Activated B cell treated with CpG ODN at 0.5 μM for 24 hours (primary cell): ENCODE results near the gene PCGF5. TPM values are rescaled to one million over a fixed set of nuclear protein-coding genes. Genes with fewer than 3 reads are reported as not detected.
A peak's percentile ranks its signal among the peaks of the same experiment; 100 is the strongest.

Experiments
- ATAC-seq: fragments of 200-7000 bp; cut with Tn5 transposase; one replicate; pipeline ENCODE4 v1.10.0; 2021; ENCODE audit warnings: low read depth, mild to moderate bottlenecking, moderate library complexity
- CTCF ChIA-PET: fragments of 350-600 bp; sonication (Branson Sonifier 250); formaldehyde crosslinking; loops from one replicate; lab custom pipeline; 2021; ENCODE audit warnings: antibody characterized with exemption; lab: Charles Lee
- POLR2A ChIA-PET: fragments of 350-600 bp; sonication (Branson Sonifier 250); formaldehyde crosslinking; loops from one replicate; lab custom pipeline; 2021; ENCODE audit warnings: antibody characterized with exemption; lab: Charles Lee
- DNase-seq: peaks from one replicate; pipeline ENCODE4 v3.0.0; 2022
- H3K27ac Mint-ChIP-seq: one replicate; pipeline ENCODE4 v1.8.0; 2020; ENCODE audit warnings: mixed read lengths
- H3K27me3 Mint-ChIP-seq: one replicate; pipeline ENCODE4 v1.8.0; 2021; ENCODE audit warnings: mixed read lengths
- H3K36me3 Mint-ChIP-seq: one replicate; pipeline ENCODE4 v1.8.0; 2021; ENCODE audit warnings: low read depth, mixed read lengths
- H3K4me1 Mint-ChIP-seq: one replicate; pipeline ENCODE4 v1.8.0; 2021; ENCODE audit warnings: mixed read lengths
- H3K4me3 Mint-ChIP-seq: one replicate; pipeline ENCODE4 v1.8.0; 2020; ENCODE audit warnings: mild to moderate bottlenecking, mixed read lengths
- H3K9me3 Mint-ChIP-seq: one replicate; pipeline ENCODE4 v1.8.0; 2020; ENCODE audit warnings: mixed read lengths
- CTCF ChIP-seq: fragments of 200-600 bp; IDR thresholded peaks from one replicate; pipeline ENCODE4 v1.8.0; 2022; ENCODE audit warnings: antibody characterized with exemption, mild to moderate bottlenecking
- intact Hi-C: fragments of 100-400 bp; cut with micrococcal nuclease; formaldehyde crosslinking; loops from one replicate; pipeline ENCODE4 v1.15.1; 2024
- total RNA-seq: library from RNA; stranded (reverse); gene quantifications from 2 replicates; pipeline ENCODE4 v1.2.3, GENCODE V29; 2022

Gene PCGF5
- total RNA-seq, 1 donor from 2014 or later, result 72.9 TPM

GRCh38 chr10:91227576-91227975 is 7.1 kb downstream of the PCGF5 start:
- intact Hi-C loops, result loop anchor here (10.0 kb wide), 1 partner anchor 567 kb away; the partner anchor contains the start of gene TNKS2
- TF ChIP-seq CTCF, result no peak
- peaks cover 40% of the 10 kb centered on the region for H3K4me1 Mint-ChIP-seq
- no peak for DNase-seq
- H3K27me3 Mint-ChIP-seq, result no peaks in the 10 kb centered on the region
- POLR2A ChIA-PET, result interaction anchor here (0.6 to 0.9 kb wide), 2 partner anchors 228 to 607 kb away, joined by 3 read pairs; no protein-coding TSS in a partner anchor
- no peak overlapping the region for H3K27ac Mint-ChIP-seq
- no peak overlapping the region for H3K4me3 Mint-ChIP-seq
- H3K36me3 Mint-ChIP-seq, result peaks cover 45% of the 10 kb centered on the region
- CTCF ChIA-PET, result interaction anchor here (0.8 kb wide), 1 partner anchor 23 kb away, joined by 3 read pairs; no protein-coding TSS in a partner anchor
- no peak for ATAC-seq
- H3K9me3 Mint-ChIP-seq, result no peaks in the 10 kb centered on the region

- ChIA-PET POLR2A (no interaction called here), CTCF (interaction anchor here (0.7 to 1.8 kb wide), 4 partner anchors 20 to 318 kb away, joined by 3 to 5 read pairs (median 3); no protein-coding TSS in a partner anchor)
- H3K27ac Mint-ChIP-seq, result no peak overlapping the region
- ATAC-seq (no peak), DNase-seq (no peak)
- H3K4me3 Mint-ChIP-seq, result no peak overlapping the region
- intact Hi-C loops, result loop anchor here (1.0 to 10.0 kb wide), 2 partner anchors 9 to 565 kb away; partner anchors contain the start of gene TNKS2
- H3K27me3 Mint-ChIP-seq, result no peaks in the 10 kb centered on the region
- TF ChIP-seq CTCF, result no peak
- H3K4me1 Mint-ChIP-seq, result peaks cover 23% of the 10 kb centered on the region
- peaks cover 33% of the 10 kb centered on the region for H3K36me3 Mint-ChIP-seq
- H3K9me3 Mint-ChIP-seq, result no peaks in the 10 kb centered on the region
These were observed 9.2 kb downstream of the PCGF5 start for GRCh38 chr10:91229683-91230082.

GRCh38 chr10:91238191-91238590 is 17.7 kb downstream of the PCGF5 start:
- DNase-seq (no peak), ATAC-seq (no peak)
- H3K4me1 Mint-ChIP-seq, result peaks cover 4% of the 10 kb centered on the region
- no peak for TF ChIP-seq CTCF
- H3K27me3 Mint-ChIP-seq, result no peaks in the 10 kb centered on the region
- H3K36me3 Mint-ChIP-seq, result peaks cover 29% of the 10 kb centered on the region
- no peaks in the 10 kb centered on the region for H3K9me3 Mint-ChIP-seq
- peak overlapping the region; percentile 11 for H3K27ac Mint-ChIP-seq
- ChIA-PET CTCF (interaction anchor here (1.7 kb wide), 1 partner anchor 12 kb away, joined by 7 read pairs; no protein-coding TSS in a partner anchor), POLR2A (interaction anchor here (1.2 kb wide), 1 partner anchor 75 kb away, joined by 3 read pairs; no protein-coding TSS in a partner anchor)
- intact Hi-C loops, result loop anchor here (1.0 kb wide), 1 partner anchor 8 kb away; no protein-coding TSS in a partner anchor
- H3K4me3 Mint-ChIP-seq, result no peak overlapping the region

- CTCF ChIA-PET, result no interaction called here
- peaks cover 4% of the 10 kb centered on the region for H3K4me1 Mint-ChIP-seq
- intact Hi-C loops, result no loop called here
These were observed 19.3 kb downstream of the PCGF5 start for GRCh38 chr10:91239789-91240188.

More at GRCh38 chr10:91239789-91240188, 19.3 kb downstream of the PCGF5 start:
- ATAC-seq, result no peak
- POLR2A ChIA-PET, result no interaction called here
- H3K27me3 Mint-ChIP-seq, result no peaks in the 10 kb centered on the region
- H3K9me3 Mint-ChIP-seq, result no peaks in the 10 kb centered on the region
- no peak overlapping the region for H3K27ac Mint-ChIP-seq
- peaks cover 24% of the 10 kb centered on the region for H3K36me3 Mint-ChIP-seq
- no peak for TF ChIP-seq CTCF
- no peak overlapping the region for H3K4me3 Mint-ChIP-seq
- DNase-seq, result no peak
